Ovary (tissue), 3 donors: Measurements from ENCODE around the gene CEP131.

Experiments used
- POLR2A ChIP-seq: fragments of 450-650 bp; IDR thresholded peaks from one replicate; pipeline ENCODE4 v1.6.1; 2017; ENCODE audit warnings: antibody characterized with exemption, mild to moderate bottlenecking, moderate library complexity
- TF ChIP-seq, protein P1 (sequence below), 3 donors: fragments of 450-650 bp in 2 of 3; fragments of 200-600 bp in 1 of 3; IDR thresholded peaks; one replicate each; pipeline versions ENCODE4 v1.5.1 to v1.8.0; 2016 to 2022; ENCODE audit warnings: antibody characterized with exemption in 3 of 3, mild to moderate bottlenecking in 1 of 3
- donor health status: DM: no; HTN: no; CAD: no.

DNA sequence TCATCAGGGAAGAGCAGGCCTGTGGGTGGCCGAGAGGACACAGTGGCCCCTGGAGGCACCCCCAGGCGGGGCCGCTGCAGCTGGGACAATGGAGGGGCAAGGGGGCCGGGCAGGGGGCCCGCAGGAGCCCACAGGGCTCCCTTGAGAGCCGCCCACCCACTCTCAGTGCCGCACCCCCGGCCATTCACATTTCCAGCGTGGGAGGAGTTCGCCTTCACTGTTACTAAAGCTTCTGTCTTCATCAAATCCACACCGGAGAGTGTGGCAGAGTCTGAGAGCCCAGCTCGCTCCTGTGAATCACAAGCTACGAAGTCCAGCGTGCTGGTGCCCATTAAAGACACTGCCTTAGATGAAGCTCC lies 78.4 kb downstream of the CEP131 start:
- TF ChIP-seq, protein P1, sequence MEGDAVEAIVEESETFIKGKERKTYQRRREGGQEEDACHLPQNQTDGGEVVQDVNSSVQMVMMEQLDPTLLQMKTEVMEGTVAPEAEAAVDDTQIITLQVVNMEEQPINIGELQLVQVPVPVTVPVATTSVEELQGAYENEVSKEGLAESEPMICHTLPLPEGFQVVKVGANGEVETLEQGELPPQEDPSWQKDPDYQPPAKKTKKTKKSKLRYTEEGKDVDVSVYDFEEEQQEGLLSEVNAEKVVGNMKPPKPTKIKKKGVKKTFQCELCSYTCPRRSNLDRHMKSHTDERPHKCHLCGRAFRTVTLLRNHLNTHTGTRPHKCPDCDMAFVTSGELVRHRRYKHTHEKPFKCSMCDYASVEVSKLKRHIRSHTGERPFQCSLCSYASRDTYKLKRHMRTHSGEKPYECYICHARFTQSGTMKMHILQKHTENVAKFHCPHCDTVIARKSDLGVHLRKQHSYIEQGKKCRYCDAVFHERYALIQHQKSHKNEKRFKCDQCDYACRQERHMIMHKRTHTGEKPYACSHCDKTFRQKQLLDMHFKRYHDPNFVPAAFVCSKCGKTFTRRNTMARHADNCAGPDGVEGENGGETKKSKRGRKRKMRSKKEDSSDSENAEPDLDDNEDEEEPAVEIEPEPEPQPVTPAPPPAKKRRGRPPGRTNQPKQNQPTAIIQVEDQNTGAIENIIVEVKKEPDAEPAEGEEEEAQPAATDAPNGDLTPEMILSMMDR (IDR thresholded peaks at IDR 0.05): no peak
- TF ChIP-seq POLR2A: no peak
